Hepatocyte (in vitro differentiated cells): ENCODE results near the gene PTGER2. TPM values are rescaled to one million over a fixed set of nuclear protein-coding genes. Genes with fewer than 3 reads are reported as not detected.

Experiments used
- DNase-seq: peaks from one replicate; pipeline ENCODE4 v3.0.0-alpha.2; 2016; ENCODE audit warnings: low spot score
- H2AFZ ChIP-seq: fragments of 200-600 bp; sonication (generic); 2 replicates; pipeline ENCODE4 v1.6.0; 2016; ENCODE audit warnings: antibody characterized with exemption, mild to moderate bottlenecking
- H3K27ac ChIP-seq: fragments of 200-600 bp; sonication (generic); 2 replicates; pipeline ENCODE4 v1.5.1; 2016; ENCODE audit warnings: mild to moderate bottlenecking
- H3K27me3 ChIP-seq: fragments of 200-600 bp; sonication (generic); 2 replicates; pipeline ENCODE4 v1.6.1; 2016
- H3K36me3 ChIP-seq: fragments of 200-600 bp; sonication (generic); replicated peaks from 2 replicates; pipeline ENCODE4 v1.5.1; 2016; ENCODE audit warnings: low read depth; ENCODE audit not compliant: insufficient read depth
- H3K4me1 ChIP-seq: fragments of 200-600 bp; sonication (generic); 2 replicates; pipeline ENCODE4 v1.5.1; 2016; ENCODE audit warnings: mild to moderate bottlenecking, moderate library complexity; ENCODE audit not compliant: insufficient read depth
- H3K4me2 ChIP-seq: fragments of 200-600 bp; sonication (generic); 2 replicates; pipeline ENCODE4 v1.6.0; 2016
- H3K4me3 ChIP-seq: fragments of 200-600 bp; sonication (generic); 2 replicates; pipeline ENCODE4 v1.5.1; 2016; ENCODE audit warnings: mild to moderate bottlenecking
- H3K79me2 ChIP-seq: fragments of 200-600 bp; sonication (generic); 2 replicates; pipeline ENCODE4 v1.6.0; 2017; ENCODE audit warnings: mild to moderate bottlenecking
- H3K9me2 ChIP-seq: fragments of 200-600 bp; sonication (generic); replicated peaks from 2 replicates; pipeline ENCODE4 v1.6.0; 2017; ENCODE audit warnings: mild to moderate bottlenecking; ENCODE audit not compliant: insufficient read depth
- H3K9me3 ChIP-seq: fragments of 200-600 bp; sonication (generic); 2 replicates; pipeline ENCODE4 v1.5.1; 2016; ENCODE audit warnings: low read depth, mild to moderate bottlenecking
- H4K20me1 ChIP-seq: fragments of 200-600 bp; sonication (generic); 2 replicates; pipeline ENCODE4 v1.6.0; 2016; ENCODE audit warnings: mild to moderate bottlenecking; ENCODE audit not compliant: insufficient read depth, poor library complexity, severe bottlenecking
- EZH2 ChIP-seq: fragments of 200-600 bp; sonication (generic); IDR thresholded peaks from 2 replicates; pipeline ENCODE4 v1.6.1; 2016; ENCODE audit warnings: antibody characterized with exemption, mild to moderate bottlenecking, borderline replicate concordance
- EZH2phosphoT487 ChIP-seq: fragments of 200-600 bp; sonication (generic); IDR thresholded peaks from one replicate; pipeline ENCODE4 v1.6.1; 2018; ENCODE audit warnings: antibody characterized with exemption, mild to moderate bottlenecking, low read depth, moderate library complexity; ENCODE audit not compliant: unreplicated experiment, severe bottlenecking
- whole genome bisulfite sequencing: methylation state at CpG from one replicate; pipeline ENCODE4 v1.1.6; 2016; ENCODE audit warnings: low lambda C conversion rate; ENCODE audit errors: missing lambda C conversion rate; 5-methylcytosine and 5-hydroxymethylcytosine counted together
- polyA plus RNA-seq: library from polyadenylated mRNA; unstranded; fragments of >200 nt; fragmentation: Nextera tagmentation; extraction: Ambion mirVana; gene quantifications from 2 replicates; pipeline ENCODE4 v1.2.1, GENCODE V29; 2016
- total RNA-seq: library from RNA; depleted of rRNA; stranded (reverse); fragments of >200 nt; gene quantifications from 2 replicates; pipeline ENCODE4 v1.2.3, GENCODE V29; 2014
- TF ChIP-seq, protein P1 (sequence below): fragments of 200-600 bp; sonication (generic); IDR thresholded peaks from 2 replicates; pipeline ENCODE4 v1.5.1; 2016; ENCODE audit warnings: antibody characterized with exemption, mild to moderate bottlenecking; ENCODE audit not compliant: poor library complexity

PTGER2 gene
- total and polyA plus RNA-seq, 2 experiments from 2014 or later: 18.5 to 49.3 TPM

DNA sequence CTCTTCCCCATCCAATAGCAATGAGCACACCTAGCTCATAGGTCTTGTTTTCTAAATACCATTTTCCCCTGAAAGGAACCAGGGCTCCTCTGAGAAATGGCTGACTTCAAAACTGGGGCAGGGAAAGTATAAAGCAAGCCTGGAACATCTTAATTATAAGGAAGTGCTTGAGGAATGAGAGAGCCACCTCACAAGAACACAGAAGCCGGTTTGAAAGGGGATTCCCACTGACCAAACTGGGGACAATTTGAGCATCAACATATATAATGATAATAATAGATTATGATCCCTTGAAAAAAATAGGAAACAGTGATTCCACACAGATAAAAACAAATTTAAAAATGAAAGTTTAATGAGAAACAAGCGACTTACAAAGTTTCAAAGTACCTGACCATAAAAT is 22.1 kb downstream of the PTGER2 start:
- no peak for TF ChIP-seq EZH2phosphoT487
- TF ChIP-seq, protein P1, sequence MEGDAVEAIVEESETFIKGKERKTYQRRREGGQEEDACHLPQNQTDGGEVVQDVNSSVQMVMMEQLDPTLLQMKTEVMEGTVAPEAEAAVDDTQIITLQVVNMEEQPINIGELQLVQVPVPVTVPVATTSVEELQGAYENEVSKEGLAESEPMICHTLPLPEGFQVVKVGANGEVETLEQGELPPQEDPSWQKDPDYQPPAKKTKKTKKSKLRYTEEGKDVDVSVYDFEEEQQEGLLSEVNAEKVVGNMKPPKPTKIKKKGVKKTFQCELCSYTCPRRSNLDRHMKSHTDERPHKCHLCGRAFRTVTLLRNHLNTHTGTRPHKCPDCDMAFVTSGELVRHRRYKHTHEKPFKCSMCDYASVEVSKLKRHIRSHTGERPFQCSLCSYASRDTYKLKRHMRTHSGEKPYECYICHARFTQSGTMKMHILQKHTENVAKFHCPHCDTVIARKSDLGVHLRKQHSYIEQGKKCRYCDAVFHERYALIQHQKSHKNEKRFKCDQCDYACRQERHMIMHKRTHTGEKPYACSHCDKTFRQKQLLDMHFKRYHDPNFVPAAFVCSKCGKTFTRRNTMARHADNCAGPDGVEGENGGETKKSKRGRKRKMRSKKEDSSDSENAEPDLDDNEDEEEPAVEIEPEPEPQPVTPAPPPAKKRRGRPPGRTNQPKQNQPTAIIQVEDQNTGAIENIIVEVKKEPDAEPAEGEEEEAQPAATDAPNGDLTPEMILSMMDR: no peak
- no peak for TF ChIP-seq EZH2
- Histone ChIP-seq H3K9me2 (no peaks in the 10 kb centered on the region), H3K79me2 (no peaks in the 10 kb centered on the region), H3K4me3 (no peak overlapping the region), H3K27ac (no peak overlapping the region), H3K4me2 (no peak overlapping the region), H3K4me1 (no peaks in the 10 kb centered on the region), H3K36me3 (no peaks in the 10 kb centered on the region), H3K9me3 (no peaks in the 10 kb centered on the region), H2AFZ (no peak overlapping the region), H3K27me3 (no peaks in the 10 kb centered on the region), H4K20me1 (no peaks in the 10 kb centered on the region)
- 86% methylated on average over 2 of the region's 2 CpGs for WGBS
- no peak for DNase-seq

DNA sequence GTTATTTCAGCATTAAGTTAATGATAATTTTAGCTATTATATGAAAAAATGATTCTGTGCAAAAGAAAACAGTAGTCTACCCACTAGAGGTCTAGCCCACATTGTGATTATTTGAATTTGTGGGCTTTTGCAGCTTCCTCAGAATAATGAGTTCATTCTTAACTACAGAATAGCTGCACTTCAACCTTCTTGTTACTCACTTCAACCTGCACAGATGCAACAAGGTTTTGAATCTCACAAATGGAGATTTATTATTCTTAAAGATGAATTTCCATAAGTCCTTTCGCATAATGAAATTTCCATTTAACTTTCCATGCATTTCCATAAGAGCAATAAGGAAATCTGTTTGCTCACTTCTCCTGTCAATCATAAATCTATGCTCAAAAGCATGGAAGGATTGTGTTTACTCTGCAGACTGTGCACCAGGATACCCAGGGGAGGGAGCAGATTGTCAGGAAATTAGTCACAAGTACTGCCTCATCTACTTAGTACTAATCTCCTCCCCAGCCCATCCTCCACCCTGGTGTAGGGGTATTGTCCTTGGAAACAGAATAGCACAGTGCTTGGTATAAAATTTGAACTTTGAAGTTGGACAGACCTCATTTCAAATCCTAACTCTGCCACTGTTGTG is 24.1 kb downstream of the PTGER2 start:
- Histone ChIP-seq H4K20me1 (no peaks in the 10 kb centered on the region), H3K79me2 (no peaks in the 10 kb centered on the region), H3K9me2 (no peaks in the 10 kb centered on the region), H3K27ac (no peak overlapping the region), H3K27me3 (no peaks in the 10 kb centered on the region), H3K4me3 (no peak overlapping the region), H3K9me3 (no peaks in the 10 kb centered on the region), H3K4me1 (no peaks in the 10 kb centered on the region), H2AFZ (no peak overlapping the region), H3K36me3 (no peaks in the 10 kb centered on the region), H3K4me2 (no peak overlapping the region)
- WGBS: 100% methylated on average over 1 of the region's 1 CpG
- peak; percentile 25 for DNase-seq
- TF ChIP-seq EZH2phosphoT487: no peak
- no peak for TF ChIP-seq EZH2
- TF ChIP-seq, protein P1: no peak

DNA sequence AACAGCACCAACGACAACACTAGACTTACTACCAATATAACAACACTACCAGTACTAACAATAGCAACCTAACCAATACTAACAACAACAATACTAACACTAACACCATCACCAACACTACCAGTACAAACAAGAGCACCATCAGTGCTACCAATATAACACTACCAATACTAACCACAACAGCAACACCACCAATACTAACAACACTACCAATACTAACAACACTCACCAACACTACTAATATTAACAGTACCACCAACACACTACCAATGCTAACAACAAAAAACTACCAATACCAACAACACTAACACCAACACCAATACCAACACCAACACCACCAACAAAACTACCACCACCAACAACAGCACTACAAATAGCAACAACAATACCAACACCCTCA is 25.1 kb downstream of the PTGER2 start:
- Histone ChIP-seq H3K4me2 (no peak overlapping the region), H3K27ac (no peak overlapping the region), H3K9me2 (no peaks in the 10 kb centered on the region), H2AFZ (no peak overlapping the region), H3K9me3 (no peaks in the 10 kb centered on the region), H4K20me1 (no peaks in the 10 kb centered on the region), H3K4me3 (no peak overlapping the region), H3K27me3 (no peaks in the 10 kb centered on the region), H3K36me3 (no peaks in the 10 kb centered on the region), H3K4me1 (no peaks in the 10 kb centered on the region), H3K79me2 (no peaks in the 10 kb centered on the region)
- DNase-seq: no peak
- 95% methylated on average over 1 of the region's 1 CpG for WGBS
- no peak for TF ChIP-seq EZH2phosphoT487
- TF ChIP-seq, protein P1: no peak
- no peak for TF ChIP-seq EZH2
